GM12864 (cell line): ENCODE data around the gene LNP1.

Source experiments
- DNase-seq: peaks from one replicate; pipeline ENCODE4 v3.0.0-alpha.2; 2011; ENCODE audit warnings: low read depth
- H3K4me3 ChIP-seq: 2 replicates; pipeline ENCODE4 v1.5.1; 2011; ENCODE audit warnings: mild to moderate bottlenecking, low read depth, low read length, control low read depth
- CTCF ChIP-seq: IDR thresholded peaks from 2 replicates; pipeline ENCODE4 v1.5.1; 2011; ENCODE audit warnings: low read depth, mild to moderate bottlenecking, moderate library complexity, low read length, control low read depth, inconsistent platforms; ENCODE audit errors: missing control alignments

LNP1 gene

GRCh38 chr3:100419406-100419805 is 18.1 kb downstream of the LNP1 start:
- no peak for TF ChIP-seq CTCF
- no peak for DNase-seq
- H3K4me3 ChIP-seq, result no peak overlapping the region

GRCh38 chr3:100420885-100421284 is 19.5 kb downstream of the LNP1 start:
- H3K4me3 ChIP-seq, result no peak overlapping the region
- TF ChIP-seq CTCF, result no peak
- DNase-seq, result no peak

GRCh38 chr3:100423611-100424010 is 22.3 kb downstream of the LNP1 start:
- TF ChIP-seq CTCF, result no peak
- DNase-seq, result no peak
- H3K4me3 ChIP-seq, result no peak overlapping the region

GRCh38 chr3:100424261-100424660 is 22.9 kb downstream of the LNP1 start:
- no peak for TF ChIP-seq CTCF
- DNase-seq, result no peak
- no peak overlapping the region for H3K4me3 ChIP-seq

- TF ChIP-seq CTCF, result no peak
- no peak overlapping the region for H3K4me3 ChIP-seq
- DNase-seq, result no peak
Observed at GRCh38 chr3:100425316-100425715, 24.0 kb downstream of the LNP1 start.

- no peak for DNase-seq
- H3K4me3 ChIP-seq, result no peak overlapping the region
- no peak for TF ChIP-seq CTCF
Observed at GRCh38 chr3:100426067-100426682, 24.8 kb downstream of the LNP1 start.

GRCh38 chr3:100427699-100428098 is 26.4 kb downstream of the LNP1 start:
- no peak for TF ChIP-seq CTCF
- no peak overlapping the region for H3K4me3 ChIP-seq
- DNase-seq, result no peak
